GF-D8 (cell line): Measurements from ENCODE around the gene SEC22B.
"Not testable (repeated sequence)": the region's sequence is repeated elsewhere in the genome, so short reads cannot be mapped to it uniquely, and the experiment has no call there.

Experiments used
- DNase-seq: peaks from one replicate; lab custom pipeline; 2025; lab: John Stamatoyannopoulos, UW

The SEC22B gene

DNA sequence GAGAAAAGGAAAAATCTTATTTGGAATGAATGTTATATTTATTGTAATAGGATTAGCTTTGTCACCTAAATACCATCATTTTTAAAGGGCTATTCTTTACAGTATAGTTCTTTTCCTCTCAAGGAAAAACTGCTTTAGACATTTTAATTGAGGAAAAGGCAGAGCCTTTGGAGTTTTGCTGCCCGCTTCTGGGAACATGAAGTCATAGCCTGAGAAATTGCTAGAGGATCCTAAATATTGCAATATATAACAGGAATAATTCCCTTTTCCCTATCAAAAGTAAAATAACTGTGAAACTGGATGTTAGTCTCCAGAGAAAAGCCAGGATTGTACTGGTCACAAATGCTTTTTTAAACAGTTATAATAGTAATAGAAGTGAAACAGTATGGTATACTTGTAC is 30.5 kb downstream of the SEC22B start:
- not testable (repeated sequence) for DNase-seq

DNA sequence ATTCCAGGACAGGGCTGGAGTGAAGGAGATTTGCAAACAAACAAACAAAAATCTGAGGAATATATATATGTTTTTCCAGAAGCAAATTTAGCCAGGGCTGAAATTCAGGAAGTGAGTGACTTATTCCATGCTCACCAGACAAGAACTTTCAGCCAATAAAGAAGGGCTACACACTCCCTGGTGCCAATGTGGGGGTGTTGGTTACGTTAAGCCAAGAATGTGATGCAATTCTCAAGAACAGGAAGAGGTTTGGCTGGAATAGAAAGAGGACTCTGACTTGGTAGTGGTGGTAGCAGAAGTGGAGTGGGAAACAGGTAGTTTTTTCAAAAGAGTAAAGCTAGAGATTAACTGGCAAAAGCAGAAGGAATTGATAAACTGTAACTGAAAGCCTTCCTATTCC is 31.7 kb downstream of the SEC22B start:
- not testable (repeated sequence) for DNase-seq

DNA sequence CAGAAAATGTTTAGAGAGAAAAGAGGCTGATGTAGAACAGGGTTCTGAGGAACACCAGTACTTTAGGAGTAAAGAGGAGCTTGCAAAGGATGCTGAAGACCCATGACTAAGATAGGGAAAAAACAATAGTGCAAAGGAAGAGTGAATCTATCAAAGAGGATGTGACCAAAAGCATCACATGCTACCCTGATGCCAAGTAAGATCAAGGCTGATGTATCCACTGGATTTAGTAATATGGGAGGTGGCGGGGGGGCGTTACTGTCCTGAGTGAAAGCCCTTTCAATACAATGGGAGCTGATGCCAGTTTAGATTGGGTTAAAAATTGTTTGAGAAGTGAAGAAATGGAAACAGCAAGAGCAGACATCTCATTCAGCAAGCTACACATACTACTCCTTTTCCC is 32.2 kb downstream of the SEC22B start:
- not testable (repeated sequence) for DNase-seq

DNA sequence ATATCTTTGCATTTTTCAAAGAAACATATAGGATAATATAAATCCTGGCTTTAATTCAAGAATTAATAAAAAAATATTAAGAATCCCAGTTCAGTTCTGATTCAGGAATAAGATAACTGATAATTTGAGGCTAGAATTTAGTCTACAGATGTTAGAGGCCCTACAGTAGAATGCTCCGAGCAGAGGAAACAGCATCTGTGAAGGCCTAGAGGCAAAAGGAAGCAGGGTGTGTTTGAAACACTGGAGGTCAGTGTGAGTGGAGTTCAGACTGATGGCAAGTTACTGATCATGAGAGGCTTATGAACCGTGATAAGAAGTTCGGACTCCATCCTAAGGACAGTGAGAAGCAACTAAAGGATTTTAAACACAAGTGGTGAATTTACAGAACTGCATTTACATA is 33.0 kb downstream of the SEC22B start:
- not testable (repeated sequence) for DNase-seq

DNA sequence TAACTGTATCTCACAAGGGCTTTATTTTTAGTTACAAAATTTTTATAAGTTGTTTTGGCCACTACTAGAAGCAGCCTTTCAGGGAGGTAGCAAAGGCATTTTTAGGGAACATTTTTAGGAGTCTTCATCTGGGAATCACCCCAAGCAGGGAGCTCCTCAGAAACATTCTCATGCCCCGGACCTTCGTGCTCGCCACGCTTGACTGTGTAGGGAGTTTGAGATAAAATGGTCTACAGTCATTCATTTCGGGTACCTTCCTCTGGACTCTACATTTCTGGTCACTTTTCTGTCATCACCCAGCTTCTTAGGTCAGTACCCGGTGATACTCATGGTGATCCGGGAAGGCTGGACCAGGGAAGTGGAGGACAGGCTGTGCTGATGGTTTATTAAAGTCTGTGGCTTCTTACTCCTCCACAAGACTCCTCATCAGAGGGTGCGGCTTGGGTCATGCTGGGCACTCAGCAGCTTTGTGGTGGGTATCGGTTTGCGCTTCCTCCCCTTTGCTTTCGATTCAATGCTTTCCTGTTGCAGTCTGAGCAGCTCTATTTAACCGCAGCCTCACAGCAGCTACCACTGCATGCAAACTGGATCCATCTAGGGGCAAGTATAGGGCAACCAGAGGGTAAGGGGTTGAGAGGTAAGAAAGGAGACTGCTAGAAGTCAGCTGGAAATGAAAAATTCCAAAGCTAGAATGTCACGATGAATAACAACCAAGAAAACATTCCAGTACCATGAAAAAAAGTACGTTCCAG is 33.6 kb downstream of the SEC22B start:
- DNase-seq, result peak; percentile 33

DNA sequence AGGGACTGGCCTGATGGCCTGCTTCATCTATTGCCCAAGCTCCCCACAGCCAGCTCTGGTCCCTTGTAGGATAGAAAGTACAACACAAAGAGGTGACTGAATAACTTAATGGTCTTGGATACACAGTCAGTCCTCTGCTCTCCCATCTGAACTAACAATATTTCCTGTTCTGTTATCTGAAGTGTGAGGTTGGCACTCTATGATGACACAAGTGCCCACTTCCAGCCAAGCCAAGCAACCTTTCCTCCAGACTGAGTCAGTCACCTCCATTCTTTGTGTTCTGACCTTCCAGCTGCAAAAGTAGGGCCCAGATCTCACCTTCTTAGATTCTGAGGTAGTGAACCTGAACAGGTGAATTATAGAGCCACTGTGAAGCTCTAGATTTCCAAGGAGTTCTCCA is 34.5 kb downstream of the SEC22B start:
- not testable (repeated sequence) for DNase-seq

DNA sequence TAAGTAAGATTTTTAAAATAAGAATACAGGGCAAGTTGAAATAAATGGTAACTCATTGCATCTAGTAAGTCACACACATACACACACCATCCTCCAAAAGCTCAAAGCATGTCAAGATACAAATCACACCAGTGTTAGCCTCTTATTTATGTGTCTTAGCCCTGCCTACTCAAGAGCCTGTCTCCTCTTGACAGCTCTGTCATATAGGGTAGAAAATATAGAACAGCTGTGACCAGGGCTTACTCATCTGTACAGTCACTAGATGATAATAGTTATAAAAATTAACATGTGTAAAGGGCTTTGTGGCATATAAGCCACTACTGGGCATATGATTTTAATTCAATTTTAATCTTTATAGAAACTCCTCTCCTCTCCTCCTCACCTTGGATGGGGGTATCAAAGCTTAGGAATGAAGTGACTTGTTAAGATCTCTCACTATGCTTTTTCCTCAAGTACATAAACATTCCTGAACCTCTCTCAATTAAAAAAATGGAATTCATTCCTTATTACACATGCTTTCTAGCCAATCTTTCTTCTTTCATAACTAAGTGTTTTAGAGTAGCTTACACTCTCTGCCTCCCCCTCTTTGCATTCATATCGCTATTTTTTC is 35.6 kb downstream of the SEC22B start:
- DNase-seq, result not testable (repeated sequence)

DNA sequence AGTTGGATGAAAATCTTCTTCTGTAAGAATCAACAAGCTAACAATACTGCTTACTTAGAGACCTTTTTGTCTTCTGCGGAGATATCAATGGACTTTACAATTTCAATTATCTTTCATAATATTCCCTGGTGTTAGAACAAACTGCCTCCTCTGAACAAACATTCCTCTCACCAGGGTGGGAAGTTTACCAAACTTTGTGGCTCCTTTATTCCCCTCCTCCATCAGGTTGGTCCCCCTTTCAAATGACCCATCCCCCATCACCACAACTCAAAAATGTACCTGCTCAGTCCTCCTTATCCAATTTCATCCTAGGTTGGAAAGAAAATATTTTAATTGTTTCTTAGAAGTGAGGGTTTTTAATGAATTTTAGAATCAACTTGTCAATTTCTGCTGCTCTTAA is 40.2 kb downstream of the SEC22B start:
- DNase-seq, result not testable (repeated sequence)

DNA sequence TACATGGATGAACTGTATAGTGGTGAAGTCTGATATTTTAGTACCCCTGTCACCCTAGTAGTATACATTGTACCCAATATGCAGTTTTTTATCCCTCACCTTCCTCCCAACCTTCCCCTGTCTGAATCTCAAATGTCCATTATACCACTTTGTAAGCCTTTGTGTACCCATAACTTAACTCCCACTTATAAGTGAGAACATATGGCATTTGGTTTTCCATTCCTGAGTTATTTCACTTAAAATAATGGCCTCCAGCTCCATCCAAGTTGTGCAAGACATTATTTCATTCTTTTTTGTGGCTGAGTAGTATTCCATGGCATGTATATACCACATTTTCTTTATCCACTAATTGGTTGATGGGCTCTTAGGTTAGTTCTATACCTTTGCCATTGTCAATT is 42.4 kb downstream of the SEC22B start:
- DNase-seq, result not testable (repeated sequence)

DNA sequence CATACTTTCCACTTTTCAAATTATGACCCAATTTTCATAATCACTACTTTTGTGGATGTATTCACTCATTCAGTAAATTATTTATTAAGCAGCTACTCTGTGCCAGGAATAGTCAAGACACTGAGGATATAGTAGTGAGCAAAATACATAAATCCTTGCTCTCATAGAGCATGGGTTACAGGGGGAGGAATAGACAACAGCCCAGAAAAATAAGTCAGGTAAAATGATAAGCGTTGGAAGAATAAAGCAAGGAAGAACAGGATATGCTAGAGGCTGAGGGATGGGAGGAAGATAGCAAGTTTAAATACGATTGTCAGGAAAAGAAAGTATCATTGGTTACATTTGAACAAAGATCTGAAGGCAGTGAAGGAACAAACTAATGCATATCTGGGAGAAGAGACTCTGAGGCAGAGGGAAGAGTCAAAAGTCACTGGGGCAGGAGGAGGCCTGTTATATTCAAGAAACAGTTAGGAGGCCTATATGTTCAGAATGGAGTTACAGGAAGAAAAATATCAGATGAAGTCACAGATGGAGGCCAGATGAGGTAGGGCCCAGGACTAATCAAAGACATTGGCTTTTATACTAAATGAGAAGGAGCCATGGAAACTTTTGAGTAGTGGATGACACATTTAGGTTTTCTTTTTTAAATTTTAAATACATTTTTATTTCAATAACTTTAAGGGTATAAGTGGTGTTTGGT is 42.9 kb downstream of the SEC22B start:
- DNase-seq, result no peak

DNA sequence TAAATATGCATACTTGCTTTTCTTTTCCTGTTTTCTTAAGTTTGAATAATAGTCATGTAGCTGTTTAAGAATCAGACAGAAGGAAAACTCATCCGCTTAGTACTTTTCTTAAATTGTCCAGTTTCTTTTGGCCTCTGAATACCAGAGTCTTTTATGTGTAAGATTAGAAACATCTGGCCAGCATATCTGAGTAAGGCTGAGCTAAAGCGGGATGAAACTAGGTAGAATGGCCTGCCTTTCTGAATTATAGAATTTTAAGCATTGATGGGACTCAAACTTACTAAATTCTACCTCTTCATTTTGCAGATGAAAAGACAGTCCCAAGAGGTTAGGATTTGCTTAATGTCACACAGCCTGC is 43.9 kb downstream of the SEC22B start:
- not testable (repeated sequence) for DNase-seq

DNA sequence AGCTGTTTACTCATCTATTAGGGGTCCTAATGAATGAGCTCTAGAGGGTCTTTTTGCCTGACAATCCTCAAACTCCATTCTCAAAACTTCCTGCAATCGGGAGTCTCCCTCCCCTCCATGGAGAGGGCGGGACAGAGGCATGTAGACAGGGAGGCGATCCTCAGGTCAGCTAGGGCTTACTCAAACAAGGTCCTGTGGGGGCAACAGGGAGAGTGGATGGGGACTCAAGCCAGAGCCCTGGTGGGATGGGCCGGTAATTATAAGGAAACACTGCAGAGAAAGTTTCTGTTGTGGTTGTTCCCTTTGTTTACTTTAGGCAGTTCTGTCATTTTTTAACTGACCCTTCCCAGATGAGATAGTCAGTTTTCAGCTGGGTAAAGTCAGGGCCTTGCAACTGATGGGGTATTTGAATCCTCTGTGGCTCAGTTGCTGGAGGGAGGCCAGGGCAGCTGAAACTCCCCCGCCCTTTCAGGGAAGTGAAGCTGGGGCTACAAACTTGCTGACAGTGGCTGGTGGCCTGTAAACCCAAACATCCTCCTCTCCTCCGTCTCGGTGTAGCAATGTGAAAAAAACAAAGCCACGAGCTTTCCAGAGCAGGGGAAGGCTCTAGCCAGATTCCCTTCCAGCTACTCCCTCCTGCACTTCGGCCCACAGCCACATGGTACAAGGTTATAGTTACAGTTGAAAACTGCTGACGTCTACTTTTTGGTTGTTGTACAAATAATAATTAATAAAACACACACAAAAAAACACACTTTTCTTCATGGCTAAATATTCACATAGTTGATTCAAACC is 44.5 kb downstream of the SEC22B start:
- DNase-seq, result not testable (repeated sequence)

DNA sequence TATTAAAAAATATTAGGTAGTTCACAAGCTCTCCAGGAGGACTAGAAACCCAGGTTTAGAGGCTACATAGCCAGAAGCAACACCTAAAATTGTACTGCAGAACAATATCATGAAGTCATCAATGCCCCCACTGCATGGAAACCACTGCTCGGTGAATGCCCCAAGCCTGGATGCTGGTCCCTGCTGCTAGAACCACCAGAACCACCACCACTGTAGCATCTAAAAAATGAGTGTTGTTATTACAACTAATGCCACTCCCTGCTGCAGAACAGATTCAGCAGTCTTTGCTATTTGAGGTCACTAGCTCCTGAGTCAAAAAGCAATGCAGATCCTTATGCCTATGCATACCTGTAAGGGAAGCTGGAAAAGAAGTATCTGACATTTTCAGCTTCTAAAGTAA is 48.4 kb downstream of the SEC22B start:
- not testable (repeated sequence) for DNase-seq

DNA sequence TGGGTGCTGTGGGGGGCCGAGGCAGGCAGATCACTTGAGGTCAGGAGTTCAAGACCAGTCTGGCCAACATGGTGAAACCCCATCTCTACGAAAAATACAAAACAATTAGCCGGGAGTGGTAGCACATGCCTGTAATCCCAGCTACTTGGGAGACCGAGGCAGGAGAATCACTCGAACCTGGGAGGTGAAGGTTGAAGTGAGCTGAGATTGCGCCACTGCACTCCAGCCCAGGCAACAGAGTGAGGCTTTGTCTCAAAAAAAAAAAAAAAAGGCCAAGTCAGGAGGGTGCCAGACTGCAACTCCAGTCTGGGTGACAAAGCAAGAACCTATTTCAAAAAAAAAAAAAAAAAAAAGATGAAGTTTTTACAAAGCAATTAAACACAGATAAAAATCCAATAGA is 50.1 kb downstream of the SEC22B start:
- DNase-seq, result not testable (repeated sequence)

DNA sequence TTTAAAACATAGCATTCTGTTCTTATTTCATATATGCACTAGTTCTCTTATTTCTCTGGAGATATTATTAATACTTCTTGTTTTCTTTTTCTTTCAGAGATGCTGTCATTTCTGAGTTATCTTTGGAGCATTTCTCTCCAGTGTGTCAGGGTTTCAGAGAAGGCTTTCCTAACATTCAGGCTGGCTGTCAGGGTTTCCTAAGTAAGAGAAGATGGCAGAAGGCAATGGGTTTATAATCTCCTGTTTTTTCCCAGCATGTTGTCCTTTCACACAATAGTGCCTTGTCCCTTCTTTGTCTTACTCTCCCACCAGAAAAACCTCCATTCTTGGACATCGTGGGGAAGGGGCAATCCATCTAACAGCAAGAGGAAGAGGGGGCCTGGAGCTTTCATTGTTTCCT is 51.7 kb downstream of the SEC22B start:
- not testable (repeated sequence) for DNase-seq

DNA sequence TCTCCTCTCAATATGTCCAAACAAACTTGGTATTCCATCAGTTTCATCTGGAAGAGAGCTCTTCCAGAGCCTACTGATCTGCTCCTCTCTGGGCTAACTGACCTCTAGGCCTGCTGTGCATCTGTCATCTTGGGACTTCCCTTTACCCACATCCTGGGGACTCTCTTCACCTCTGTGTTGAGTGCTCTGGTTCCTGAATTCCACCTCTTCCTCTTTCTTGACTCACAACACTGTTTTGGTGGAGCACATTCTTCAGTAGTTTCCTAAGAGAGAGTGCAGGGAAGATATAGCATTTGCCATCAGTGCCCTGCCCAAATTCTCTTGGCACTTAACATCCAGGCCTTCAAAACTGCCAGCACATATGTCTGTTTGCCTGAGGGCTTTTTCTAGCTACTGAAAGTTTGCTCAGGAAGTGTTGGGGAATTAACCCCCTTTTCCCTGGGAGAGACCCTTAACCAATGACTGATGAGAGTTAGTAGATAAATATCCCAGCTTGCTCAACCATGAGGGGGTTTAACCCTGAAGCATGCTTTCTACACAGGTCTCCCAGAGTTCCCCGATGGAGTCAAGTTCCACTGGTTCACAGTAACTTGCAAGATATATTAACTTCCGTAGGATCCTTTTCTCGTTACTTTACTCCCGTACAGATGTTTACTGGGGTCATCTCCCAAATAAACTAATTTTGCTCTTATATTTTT is 52.4 kb downstream of the SEC22B start:
- DNase-seq, result peak; percentile 42

DNA sequence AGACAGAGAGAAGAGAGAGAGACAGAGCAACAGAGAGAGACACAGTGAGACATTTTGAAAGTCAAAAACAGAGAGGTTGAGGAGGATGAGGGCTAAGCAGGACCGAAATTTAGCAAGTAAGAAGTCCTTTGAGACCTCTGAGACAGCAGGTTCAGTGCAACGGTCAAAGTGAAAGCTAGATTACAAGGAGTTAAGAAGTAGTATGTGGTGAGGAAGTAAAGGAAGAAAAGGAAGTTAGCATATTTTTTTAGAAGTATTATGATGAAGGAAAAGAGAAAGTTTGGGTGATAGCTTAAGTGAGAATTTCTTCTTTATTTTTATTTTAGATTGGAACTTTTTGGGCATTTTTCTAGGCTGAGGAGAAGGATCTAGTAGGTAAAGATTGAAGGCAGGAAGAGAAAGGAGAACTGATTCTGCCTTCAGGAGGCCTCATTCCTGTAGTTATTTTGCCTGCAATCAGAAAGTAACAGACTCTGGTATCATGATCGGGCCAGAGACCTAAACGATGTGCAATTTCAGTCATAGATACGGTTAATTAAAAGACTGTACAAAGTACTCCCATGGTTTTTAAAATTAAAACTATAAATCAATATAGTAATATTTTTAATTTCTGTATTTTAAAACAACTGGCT is 53.9 kb downstream of the SEC22B start:
- not testable (repeated sequence) for DNase-seq

DNA sequence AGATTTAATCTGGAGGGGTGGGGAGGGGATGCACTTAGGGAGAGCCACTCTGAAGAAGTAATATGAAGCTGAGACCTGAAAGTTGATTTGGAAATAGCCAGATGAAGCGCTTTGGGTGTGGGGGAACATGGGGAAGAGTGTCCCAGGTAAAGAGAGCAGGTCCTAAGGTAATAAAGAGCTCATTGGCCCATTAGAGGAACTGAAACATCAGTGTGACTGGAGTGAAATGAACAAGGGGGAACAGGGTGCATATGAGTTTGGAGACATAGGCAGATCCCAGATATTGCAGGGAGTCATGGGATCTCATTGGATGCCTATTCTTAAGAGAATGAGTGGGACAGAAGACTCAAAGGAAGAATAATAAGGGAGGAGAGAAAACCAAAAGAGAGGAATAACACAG is 54.5 kb downstream of the SEC22B start:
- DNase-seq, result not testable (repeated sequence)

DNA sequence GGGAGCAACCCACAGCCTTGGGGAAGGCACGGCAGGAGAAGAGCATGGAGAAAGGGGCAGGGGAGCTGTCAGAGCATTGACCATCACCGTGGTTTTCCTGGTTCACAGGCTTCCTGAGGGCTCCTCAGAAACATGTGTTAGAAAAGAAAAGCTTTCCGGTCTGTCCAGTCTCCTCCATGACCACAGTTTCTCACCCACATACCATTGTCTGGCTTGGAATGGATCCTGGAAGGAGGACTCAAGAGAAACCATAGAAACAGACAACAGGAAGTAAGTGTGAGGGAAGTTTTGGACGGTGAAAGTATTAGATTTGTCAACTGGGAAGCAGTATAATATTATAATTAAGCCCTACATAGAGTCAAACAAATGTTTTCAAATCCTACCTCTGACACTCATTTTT is 55.8 kb downstream of the SEC22B start:
- not testable (repeated sequence) for DNase-seq

DNA sequence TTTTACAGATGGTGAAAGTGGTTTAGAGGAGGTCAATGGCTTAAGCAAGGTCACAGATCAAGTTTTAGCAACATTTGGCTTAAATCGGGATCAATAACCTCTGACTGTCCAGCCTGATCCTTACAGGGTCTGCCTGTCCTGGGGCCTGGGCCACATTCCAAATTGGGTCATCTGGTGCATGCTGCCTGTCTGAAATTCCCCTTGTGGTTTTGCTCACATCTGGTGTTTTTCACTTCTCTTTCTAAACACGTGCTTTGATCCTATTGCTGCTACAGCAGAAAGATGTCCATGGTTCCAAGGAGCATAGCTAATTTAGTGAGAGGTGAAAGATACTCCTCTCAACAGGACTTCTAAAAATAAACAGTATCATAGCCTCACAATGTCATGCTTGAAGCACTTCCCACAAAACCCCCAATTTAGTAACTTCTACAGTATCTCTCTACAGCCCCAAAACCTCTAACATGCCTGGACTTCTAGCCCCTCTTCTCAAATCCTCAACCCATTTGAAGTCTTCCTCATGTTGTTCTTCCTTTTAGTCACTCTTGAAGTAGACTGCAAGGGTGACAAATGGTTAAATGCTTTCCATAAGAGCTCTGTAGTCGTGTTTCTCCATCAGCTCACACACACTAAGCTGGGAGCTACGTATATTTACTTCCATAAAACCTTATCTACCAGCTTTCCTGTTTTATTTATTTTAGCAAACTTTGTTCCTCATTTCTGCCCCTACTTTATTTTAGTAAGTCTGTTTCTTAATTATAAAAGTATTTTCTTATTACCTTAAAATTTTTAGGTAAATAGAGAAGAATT is 58.7 kb downstream of the SEC22B start:
- DNase-seq, result not testable (repeated sequence)
